Hair follicle dermal papilla cell (primary cell): ENCODE measurements around the gene TRAPPC12. TPM values are rescaled to one million over a fixed set of nuclear protein-coding genes. Genes with fewer than 3 reads are reported as not detected.

Source experiments
- total RNA-seq: library from RNA; depleted of rRNA; stranded (reverse); fragments of >200 nt; gene quantifications from 2 replicates; pipeline ENCODE4 v1.2.3, GENCODE V29; 2012

TRAPPC12 gene
- total RNA-seq: 59.1 and 73.7 TPM in 2 replicates

DNA sequence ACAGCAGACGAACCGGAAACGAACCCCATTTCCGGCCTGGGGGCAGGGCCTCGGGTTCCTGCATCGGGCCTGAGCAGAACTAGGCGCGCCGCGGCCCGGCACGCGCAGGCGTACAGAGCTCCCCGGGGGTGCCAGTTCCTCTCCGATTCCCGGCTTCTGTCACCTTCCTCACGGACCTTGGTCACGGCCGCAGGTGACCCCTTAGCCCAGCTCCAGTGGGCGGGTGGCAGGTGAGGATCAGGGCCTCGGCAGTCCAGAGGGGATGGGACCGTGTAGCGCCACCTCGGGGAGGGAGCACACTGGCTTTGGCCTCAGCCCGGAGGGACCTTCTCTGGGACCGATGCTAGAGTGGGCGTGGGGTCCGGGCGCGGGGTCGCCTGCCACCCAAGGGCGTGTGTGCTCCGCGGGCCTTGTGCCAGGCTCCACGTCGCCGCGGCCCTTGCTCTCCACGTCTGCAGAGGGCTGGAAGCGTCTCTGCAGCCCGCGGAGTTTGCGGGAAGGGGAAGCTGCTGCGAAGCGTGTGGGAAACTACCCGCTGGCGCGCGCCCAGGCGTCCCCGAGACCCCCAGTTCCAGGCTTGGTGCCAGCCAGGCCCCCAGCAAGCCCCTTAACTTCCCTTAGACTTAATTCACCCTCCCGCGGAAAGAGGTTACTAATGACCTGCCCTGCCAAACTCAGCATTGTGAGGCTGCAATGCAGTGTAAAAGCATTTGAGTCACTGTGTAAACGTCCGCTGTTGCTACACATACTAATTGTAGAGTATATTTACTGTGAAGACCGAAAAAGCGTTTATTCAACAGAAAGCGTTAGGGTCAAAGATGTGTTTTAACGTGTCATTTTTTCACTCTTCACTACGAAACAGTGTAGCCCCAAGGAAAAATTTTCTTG, at the start of gene TRAPPC12:
TRAPPC12 (plus strand) TSS at position 48 of the 888 bp plus-strand sequence. CDS start 7,930 bp downstream, outside the sequence.

GRCh38 chr2:3377612-3378432, 1.7 kb upstream of the TRAPPC12 start, which contains the start of gene EIPR1:
EIPR1 (minus strand) TSS chr2:3377818; CDS start chr2:3377689, 129 bp downstream.

GRCh38 chr2:3519255-3520205, 140.0 kb downstream of the TRAPPC12 start, which contains the start of gene ADI1:
ADI1 (minus strand) TSS chr2:3519531; CDS start chr2:3519487, 44 bp downstream.

Other genes with a start within 250 kb of the TRAPPC12 start
- 24.8 and 27.6 TPM in 2 replicates for gene EIPR1, start 1.9 kb upstream of the TRAPPC12 start, total RNA-seq
- 29.4 and 33.0 TPM in 2 replicates for gene ADI1, start 139.8 kb downstream of the TRAPPC12 start, total RNA-seq
- gene RNASEH1, start 178.6 kb downstream of the TRAPPC12 start, total RNA-seq: 26.5 and 27.6 TPM in 2 replicates
- gene RPS7, start 195.6 kb downstream of the TRAPPC12 start, total RNA-seq: 1,000 and 1,468 TPM in 2 replicates
- 0.16 TPM in 1 of 2 replicates, not detected in the other for gene COLEC11, start 215.4 kb downstream of the TRAPPC12 start, total RNA-seq